Mesodermal cell (in vitro differentiated cells): ENCODE measurements around the gene FBXL17.
"Not testable (repeated sequence)": the region's sequence is repeated elsewhere in the genome, so short reads cannot be mapped to it uniquely, and the experiment has no call there.

Experiments
- H3K27ac ChIP-seq: 2 replicates; pipeline ENCODE4 v1.7.0; 2013; ENCODE audit warnings: mild to moderate bottlenecking, low read depth, low read length, moderate library complexity; ENCODE audit not compliant: severe bottlenecking
- H3K36me3 ChIP-seq: 2 replicates; pipeline ENCODE4 v1.7.1; 2013; ENCODE audit warnings: mild to moderate bottlenecking, low read length, moderate library complexity; ENCODE audit not compliant: control insufficient read depth, insufficient read depth
- H3K4me1 ChIP-seq: one replicate; pipeline ENCODE4 v1.7.1; 2013; ENCODE audit warnings: mild to moderate bottlenecking, low read length; ENCODE audit not compliant: insufficient read depth, control insufficient read depth, poor library complexity, severe bottlenecking
- H3K4me3 ChIP-seq: 2 replicates; pipeline ENCODE4 v1.7.0; 2013; ENCODE audit warnings: low read length, control low read depth, mild to moderate bottlenecking; ENCODE audit not compliant: insufficient read depth, poor library complexity, severe bottlenecking; ENCODE audit errors: extremely low read depth
- H3K9me3 ChIP-seq: 2 replicates; pipeline ENCODE4 v1.7.1; 2013; ENCODE audit warnings: mild to moderate bottlenecking, low read length, moderate library complexity; ENCODE audit not compliant: control insufficient read depth
- WGBS, 2 experiments: methylation state at CpG; one replicate each; pipeline ENCODE4 v1.1.5; 2013; ENCODE audit warnings: missing lambda C conversion rate in 2 of 2; ENCODE audit not compliant: insufficient coverage in 2 of 2; 5-methylcytosine and 5-hydroxymethylcytosine counted together

Gene FBXL17

DNA sequence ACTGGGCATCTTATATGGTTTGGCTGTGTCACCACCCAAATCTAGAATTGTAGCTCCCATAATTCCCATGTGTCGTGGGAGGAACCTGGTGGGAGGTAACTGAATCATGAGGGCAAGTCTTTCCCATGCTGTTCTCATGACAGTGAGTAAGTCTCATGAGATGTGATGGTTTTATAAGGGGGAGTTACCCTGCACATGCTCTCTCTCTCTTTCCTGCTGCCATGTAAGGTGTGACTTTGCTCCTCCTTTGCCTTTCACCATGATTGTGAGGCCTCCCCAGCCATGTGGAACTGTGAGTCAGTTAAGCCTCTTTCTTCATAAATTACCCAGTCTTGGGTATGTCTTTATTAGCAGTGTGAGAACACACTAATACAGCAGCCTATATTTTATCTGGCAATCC, 229.0 kb downstream of the FBXL17 start:
- not testable (repeated sequence) for H3K4me3 ChIP-seq, H3K4me1 ChIP-seq, H3K9me3 ChIP-seq, H3K36me3 ChIP-seq, H3K27ac ChIP-seq
- 80 to 86% methylated on average over 1 of the region's 1 CpG for WGBS, 2 experiments

DNA sequence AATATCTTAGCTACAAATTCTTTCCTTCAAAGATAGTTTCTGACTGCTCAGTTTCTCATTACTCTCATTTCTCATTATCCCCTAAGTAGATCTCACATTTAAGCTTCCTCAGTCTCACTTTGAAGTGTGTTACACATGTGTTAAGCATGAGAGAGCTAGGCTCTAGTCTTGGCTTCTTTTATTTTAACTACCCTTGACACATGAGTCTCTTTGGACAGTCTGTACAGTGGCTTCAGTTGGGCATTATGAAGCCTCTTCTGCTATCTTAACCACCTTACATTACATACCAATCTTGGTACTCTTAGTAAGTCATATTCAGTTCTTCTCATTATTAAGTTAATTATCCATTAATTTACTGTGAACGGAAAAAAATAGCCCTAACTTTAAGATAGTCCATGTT, 232.5 kb downstream of the FBXL17 start:
- H3K4me3 ChIP-seq = no peak overlapping the region
- 100% methylated on average over 1 of the region's 1 CpG; no CpG with 5 or more reads in 1 of the 2 experiments for WGBS, 2 experiments
- no peaks in the 10 kb centered on the region for H3K4me1 ChIP-seq
- H3K9me3 ChIP-seq = no peaks in the 10 kb centered on the region
- H3K27ac ChIP-seq = no peak overlapping the region
- H3K36me3 ChIP-seq = no peaks in the 10 kb centered on the region

DNA sequence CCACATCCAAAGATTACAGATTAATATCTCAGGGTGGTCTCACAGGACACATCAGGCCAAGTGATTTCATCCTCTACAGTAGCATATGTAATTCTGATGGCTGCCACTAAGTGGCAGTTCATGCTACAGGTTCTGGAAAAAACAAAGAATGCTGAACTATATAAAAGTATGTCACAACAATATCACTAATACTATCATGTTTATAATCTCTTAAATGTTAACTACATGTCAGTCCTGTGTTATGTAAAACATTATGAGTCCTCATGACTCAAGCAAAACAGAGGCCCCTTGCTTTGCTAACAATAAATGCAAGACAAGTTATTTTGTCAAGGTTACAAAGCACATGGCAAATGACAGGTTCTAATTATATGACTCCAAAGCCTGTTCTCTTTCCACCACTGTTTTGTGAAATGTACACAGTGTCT, 233.2 kb downstream of the FBXL17 start:
- Histone ChIP-seq H3K4me1 (no peaks in the 10 kb centered on the region), H3K4me3 (no peak overlapping the region), H3K36me3 (no peaks in the 10 kb centered on the region), H3K27ac (no peak overlapping the region), H3K9me3 (no peaks in the 10 kb centered on the region)

DNA sequence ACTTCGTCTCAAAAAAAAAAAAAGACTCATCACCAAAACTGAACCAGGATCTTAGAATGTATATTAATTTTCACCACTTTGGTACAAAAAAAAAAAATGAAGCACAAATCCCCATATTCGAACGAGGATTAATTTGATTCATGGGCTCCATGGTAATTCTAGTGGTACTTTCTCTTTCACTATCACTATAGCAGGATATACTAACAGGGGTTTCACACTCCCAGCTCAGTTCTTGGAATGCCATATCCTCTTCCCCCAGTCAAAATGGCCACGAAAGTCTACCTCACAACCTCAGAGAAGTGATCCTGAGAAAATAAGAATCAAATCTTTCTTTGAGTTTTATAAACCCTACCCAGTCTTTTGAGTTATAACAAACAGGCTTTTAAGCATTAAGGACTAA, 235.7 kb downstream of the FBXL17 start:
- 93 to 100% methylated on average over 2 of the region's 4 CpGs for WGBS, 2 experiments
- no peaks in the 10 kb centered on the region for H3K9me3 ChIP-seq
- H3K4me3 ChIP-seq = no peak overlapping the region
- H3K27ac ChIP-seq = no peak overlapping the region
- peaks cover 8% of the 10 kb centered on the region for H3K4me1 ChIP-seq
- no peaks in the 10 kb centered on the region for H3K36me3 ChIP-seq

DNA sequence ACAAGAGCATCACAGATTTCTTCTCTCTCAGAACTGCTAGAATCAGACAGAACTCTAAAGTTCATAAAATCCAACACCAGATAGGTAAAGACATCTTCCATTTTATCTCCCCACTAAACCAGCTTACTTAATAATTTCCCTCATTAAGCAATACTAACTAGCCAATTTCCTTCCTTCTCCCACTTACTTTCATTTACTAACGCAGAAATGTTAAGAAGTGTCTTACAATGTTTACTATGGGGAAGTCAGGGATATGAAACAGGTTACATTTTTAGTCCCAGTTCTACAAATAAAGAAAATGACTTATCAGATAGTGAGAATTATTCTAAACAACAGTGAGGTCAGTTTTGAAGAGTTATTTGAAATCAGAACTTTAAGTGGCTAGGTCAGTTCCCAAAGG, 236.5 kb downstream of the FBXL17 start:
- no peaks in the 10 kb centered on the region for H3K36me3 ChIP-seq
- H3K27ac ChIP-seq = no peak overlapping the region
- no CpG with 5 or more reads among the region's 1 CpG for WGBS, 2 experiments
- no peaks in the 10 kb centered on the region for H3K9me3 ChIP-seq
- H3K4me1 ChIP-seq = peaks cover 8% of the 10 kb centered on the region
- no peak overlapping the region for H3K4me3 ChIP-seq

DNA sequence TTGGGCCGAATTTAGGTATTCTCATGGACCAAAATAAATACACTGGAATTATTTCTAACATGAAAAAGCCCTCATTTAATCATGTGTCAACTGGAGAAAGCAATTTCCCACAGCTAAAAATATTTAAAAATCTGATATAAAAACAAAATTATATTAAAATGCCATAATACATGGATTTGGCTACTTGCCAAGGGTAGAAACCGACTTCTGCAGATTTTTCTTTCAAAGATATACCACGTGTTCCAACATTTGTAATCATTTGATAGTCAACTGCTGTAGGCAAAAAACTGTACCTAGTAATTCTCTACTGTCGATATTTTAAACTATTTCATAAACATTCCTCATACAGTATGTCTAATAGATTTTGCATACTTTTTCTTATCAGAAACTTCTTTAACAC, 237.6 kb downstream of the FBXL17 start:
- Histone ChIP-seq H3K4me1 (peaks cover 8% of the 10 kb centered on the region), H3K36me3 (no peaks in the 10 kb centered on the region), H3K27ac (no peak overlapping the region), H3K9me3 (no peaks in the 10 kb centered on the region), H3K4me3 (no peak overlapping the region)
- 94 to 100% methylated on average over 1 to 2 of the region's 4 CpGs for WGBS, 2 experiments

DNA sequence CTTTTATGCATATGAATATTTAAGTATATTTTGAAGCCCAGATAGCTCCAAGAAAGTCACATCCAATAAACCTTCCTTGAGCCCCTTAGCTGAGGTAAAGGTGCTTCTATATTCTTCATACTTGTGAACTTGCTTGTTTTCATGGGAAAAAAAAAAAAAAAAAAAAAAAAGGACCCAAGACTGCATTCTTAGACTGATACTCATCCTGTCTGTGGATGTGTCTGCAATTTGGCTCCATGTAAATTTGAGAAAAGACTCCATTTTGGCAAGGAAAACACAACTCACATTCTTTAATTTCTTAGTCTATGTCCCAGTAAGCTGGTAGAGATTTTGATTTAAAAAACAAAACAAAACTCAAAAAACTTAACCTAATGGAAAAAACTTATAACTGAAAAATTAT, 238.3 kb downstream of the FBXL17 start:
- H3K36me3 ChIP-seq = no peaks in the 10 kb centered on the region
- H3K27ac ChIP-seq = no peak overlapping the region
- no peak overlapping the region for H3K4me3 ChIP-seq
- H3K9me3 ChIP-seq = no peaks in the 10 kb centered on the region
- H3K4me1 ChIP-seq = peaks cover 8% of the 10 kb centered on the region

DNA sequence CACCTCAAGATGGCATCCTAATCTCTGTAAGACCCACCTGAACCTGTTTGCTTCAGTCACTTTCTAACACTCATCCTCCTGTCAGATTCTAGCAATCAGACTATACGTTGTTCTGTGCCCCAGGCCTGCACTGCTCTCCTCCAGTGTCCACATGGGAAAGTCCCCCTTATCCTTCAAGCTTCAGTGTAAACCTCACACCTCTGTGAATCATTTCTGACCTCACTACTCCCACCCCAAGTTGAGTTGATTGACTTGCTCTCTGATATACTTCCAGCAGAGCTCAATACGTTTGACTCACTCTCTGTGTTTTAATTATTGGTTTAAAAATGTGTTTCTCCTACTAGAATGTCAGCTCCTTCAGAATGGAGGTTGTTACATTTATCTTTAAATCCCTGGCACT, 240.2 kb downstream of the FBXL17 start:
- no peak overlapping the region for H3K27ac ChIP-seq
- H3K9me3 ChIP-seq = no peaks in the 10 kb centered on the region
- H3K4me1 ChIP-seq = peaks cover 8% of the 10 kb centered on the region
- no peaks in the 10 kb centered on the region for H3K36me3 ChIP-seq
- no peak overlapping the region for H3K4me3 ChIP-seq
- 88 to 89% methylated on average over 1 of the region's 2 CpGs for WGBS, 2 experiments

DNA sequence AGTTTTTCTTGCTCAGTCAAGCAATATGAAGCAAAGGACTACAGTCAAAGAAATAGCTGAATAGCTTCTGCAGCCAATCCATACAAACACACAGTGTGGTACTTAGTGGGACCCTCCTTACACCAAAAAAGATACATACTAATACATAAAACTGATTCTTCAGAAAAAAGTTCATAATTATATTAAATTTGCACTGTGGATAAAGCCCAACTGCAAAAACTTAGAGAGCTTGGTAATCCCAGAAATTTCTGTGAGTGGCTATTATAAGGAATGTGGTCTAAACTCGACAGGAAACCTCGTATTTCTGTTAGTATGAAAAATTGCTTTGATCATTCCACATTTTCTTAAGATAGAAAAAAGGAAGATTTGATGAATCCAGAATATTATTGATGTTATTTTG, 245.4 kb downstream of the FBXL17 start:
- no peak overlapping the region for H3K27ac ChIP-seq
- H3K36me3 ChIP-seq = no peaks in the 10 kb centered on the region
- no CpG with 5 or more reads among the region's 2 CpGs for WGBS, 2 experiments
- no peaks in the 10 kb centered on the region for H3K4me1 ChIP-seq
- no peaks in the 10 kb centered on the region for H3K9me3 ChIP-seq
- no peak overlapping the region for H3K4me3 ChIP-seq

DNA sequence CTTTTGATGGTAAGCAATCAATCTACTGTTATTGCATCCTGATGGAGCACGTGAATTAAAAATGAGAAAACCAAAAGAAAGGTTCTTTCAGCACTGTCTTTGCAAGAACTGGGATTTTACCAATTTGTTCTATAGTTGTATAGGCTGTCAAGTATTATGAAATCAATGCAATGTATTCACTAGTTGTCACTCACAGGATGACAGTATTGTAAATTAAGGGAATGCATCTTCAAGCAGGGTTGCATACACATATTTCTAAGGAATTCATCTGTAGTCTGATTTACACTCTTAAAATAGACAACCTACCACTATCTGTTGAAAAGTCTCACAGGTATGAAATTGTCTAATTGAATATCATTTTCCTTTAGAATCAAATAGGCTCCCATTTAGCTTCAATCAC, 252.8 kb downstream of the FBXL17 start:
- 78 to 100% methylated on average over 1 of the region's 1 CpG for WGBS, 2 experiments
- no peak overlapping the region for H3K27ac ChIP-seq
- no peaks in the 10 kb centered on the region for H3K36me3 ChIP-seq
- no peaks in the 10 kb centered on the region for H3K4me1 ChIP-seq
- no peaks in the 10 kb centered on the region for H3K9me3 ChIP-seq
- H3K4me3 ChIP-seq = no peak overlapping the region

DNA sequence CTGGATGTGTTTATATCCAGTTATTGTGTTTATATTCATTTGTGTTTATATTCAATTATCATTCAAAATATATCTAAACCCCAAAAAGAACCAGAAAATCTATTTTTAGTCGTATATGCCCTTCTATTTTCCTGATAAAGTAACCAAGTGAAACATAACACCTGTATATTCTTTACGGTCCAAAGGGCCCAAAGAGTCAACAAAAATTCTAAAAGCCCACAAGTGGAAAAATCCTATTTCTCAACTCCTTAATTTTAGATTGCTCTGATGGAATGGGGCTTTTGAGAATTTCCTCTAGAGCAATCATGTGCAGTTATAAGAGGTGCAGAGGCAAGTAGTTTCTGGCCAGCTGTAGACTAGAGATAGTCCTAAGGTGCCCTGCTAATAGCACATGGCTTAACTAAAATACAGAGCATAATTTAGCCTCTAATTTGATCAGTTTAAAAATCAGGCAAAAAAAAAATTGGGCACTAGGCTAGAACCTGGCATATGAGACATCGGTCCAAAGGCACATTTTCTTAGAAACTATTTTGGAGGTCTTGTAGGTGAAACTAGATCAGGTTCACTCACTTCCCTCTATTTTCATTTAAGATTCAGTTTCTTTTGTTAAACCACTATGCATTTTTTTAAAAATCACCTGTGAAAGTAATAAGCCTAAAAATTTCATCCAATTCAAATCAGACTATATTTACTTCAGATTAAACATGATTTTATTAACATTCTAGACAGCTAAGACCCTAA, 256.0 kb downstream of the FBXL17 start:
- Histone ChIP-seq H3K36me3 (no peaks in the 10 kb centered on the region), H3K27ac (no peak overlapping the region), H3K9me3 (no peaks in the 10 kb centered on the region), H3K4me1 (no peaks in the 10 kb centered on the region), H3K4me3 (no peak overlapping the region)
- 86% methylated on average over 1 of the region's 3 CpGs; no CpG with 5 or more reads in 1 of the 2 experiments for WGBS, 2 experiments
